PFSK-1 (cell line): ENCODE results near the gene VAV3.

ENCODE experiments used
- FOXP2 ChIP-seq: optimal IDR thresholded peaks from 2 replicates; pipeline ENCODE3; 2011; ENCODE audit warnings: borderline replicate concordance, control low read depth, inconsistent platforms; ENCODE audit not compliant: insufficient read depth; ENCODE audit errors: extremely low read length, extremely low read depth
- POLR2AphosphoS5 ChIP-seq: IDR thresholded peaks from 2 replicates; pipeline ENCODE4 v1.6.1; 2012; ENCODE audit warnings: low read depth, mild to moderate bottlenecking, control low read depth, low read length, moderate library complexity
- SIN3A ChIP-seq: IDR thresholded peaks from 2 replicates; pipeline ENCODE4 v1.6.1; 2012; ENCODE audit warnings: mild to moderate bottlenecking, low read length, moderate library complexity, borderline replicate concordance; ENCODE audit not compliant: insufficient read depth
- TAF1 ChIP-seq: IDR thresholded peaks from 2 replicates; pipeline ENCODE4 v1.6.1; 2012; ENCODE audit warnings: low read length, control low read depth, borderline replicate concordance; ENCODE audit not compliant: insufficient read depth
- TF ChIP-seq, protein P1 (sequence below), 2 experiments: IDR thresholded peaks; 2 replicates each; pipeline versions ENCODE4 v1.6.1 to v1.8.0; 2011 to 2012; ENCODE audit warnings: low read depth in 2 of 2, low read length in 2 of 2, control low read depth in 1 of 2, inconsistent platforms in 1 of 2, mild to moderate bottlenecking in 1 of 2, moderate library complexity in 1 of 2; ENCODE audit not compliant: insufficient read depth in 1 of 2

VAV3 gene

DNA sequence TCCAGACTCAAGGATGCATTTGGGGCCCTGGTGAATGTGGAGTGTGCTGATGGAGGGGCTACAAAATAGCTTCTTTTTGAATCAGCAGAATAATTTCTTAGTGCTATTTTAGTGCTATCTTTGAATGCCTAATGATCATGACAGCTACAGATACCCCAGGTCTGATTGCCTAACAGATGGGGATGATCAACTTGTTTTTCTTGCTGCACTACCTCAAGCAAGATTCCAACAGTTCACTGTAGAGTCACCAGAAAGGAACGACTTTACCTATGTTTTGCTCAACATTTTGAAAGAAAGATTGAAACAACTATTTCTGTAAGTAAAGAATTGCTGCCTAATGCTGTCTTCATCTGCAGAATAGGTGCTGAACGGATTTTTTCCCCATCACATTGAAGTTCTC lies 42.6 kb upstream of the VAV3 start:
- TF ChIP-seq SIN3A (no peak), TAF1 (no peak), FOXP2 (no peak), POLR2AphosphoS5 (no peak)
- TF ChIP-seq, protein P1, sequence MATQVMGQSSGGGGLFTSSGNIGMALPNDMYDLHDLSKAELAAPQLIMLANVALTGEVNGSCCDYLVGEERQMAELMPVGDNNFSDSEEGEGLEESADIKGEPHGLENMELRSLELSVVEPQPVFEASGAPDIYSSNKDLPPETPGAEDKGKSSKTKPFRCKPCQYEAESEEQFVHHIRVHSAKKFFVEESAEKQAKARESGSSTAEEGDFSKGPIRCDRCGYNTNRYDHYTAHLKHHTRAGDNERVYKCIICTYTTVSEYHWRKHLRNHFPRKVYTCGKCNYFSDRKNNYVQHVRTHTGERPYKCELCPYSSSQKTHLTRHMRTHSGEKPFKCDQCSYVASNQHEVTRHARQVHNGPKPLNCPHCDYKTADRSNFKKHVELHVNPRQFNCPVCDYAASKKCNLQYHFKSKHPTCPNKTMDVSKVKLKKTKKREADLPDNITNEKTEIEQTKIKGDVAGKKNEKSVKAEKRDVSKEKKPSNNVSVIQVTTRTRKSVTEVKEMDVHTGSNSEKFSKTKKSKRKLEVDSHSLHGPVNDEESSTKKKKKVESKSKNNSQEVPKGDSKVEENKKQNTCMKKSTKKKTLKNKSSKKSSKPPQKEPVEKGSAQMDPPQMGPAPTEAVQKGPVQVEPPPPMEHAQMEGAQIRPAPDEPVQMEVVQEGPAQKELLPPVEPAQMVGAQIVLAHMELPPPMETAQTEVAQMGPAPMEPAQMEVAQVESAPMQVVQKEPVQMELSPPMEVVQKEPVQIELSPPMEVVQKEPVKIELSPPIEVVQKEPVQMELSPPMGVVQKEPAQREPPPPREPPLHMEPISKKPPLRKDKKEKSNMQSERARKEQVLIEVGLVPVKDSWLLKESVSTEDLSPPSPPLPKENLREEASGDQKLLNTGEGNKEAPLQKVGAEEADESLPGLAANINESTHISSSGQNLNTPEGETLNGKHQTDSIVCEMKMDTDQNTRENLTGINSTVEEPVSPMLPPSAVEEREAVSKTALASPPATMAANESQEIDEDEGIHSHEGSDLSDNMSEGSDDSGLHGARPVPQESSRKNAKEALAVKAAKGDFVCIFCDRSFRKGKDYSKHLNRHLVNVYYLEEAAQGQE (IDR thresholded peaks at IDR 0.05; ENCODE audit: insufficient read depth in 1 of 2, low read depth in 2 of 2, low read length in 2 of 2) = no peak

DNA sequence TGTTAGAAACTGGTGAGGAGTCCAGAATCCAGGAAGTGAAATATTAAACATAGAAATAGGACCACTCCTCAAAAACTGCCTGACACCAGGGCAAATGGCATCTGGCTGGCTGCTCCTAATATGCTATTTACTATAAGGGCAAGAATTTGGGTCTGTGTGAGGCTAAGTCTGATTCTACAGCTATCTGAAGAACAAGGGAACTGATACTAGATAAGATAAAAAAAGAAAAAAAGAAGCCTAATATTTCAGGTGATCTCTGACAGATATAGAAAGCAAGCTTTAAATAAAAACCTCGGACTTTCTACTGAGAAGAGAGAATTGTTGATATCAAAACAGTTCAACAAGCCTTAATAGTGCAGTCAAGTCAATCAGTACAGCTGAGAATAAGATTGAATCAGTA lies 42.1 kb upstream of the VAV3 start:
- TF ChIP-seq, protein P1 (IDR thresholded peaks at IDR 0.05; ENCODE audit: insufficient read depth in 1 of 2, low read depth in 2 of 2, low read length in 2 of 2) = no peak
- TF ChIP-seq FOXP2 = no peak

DNA sequence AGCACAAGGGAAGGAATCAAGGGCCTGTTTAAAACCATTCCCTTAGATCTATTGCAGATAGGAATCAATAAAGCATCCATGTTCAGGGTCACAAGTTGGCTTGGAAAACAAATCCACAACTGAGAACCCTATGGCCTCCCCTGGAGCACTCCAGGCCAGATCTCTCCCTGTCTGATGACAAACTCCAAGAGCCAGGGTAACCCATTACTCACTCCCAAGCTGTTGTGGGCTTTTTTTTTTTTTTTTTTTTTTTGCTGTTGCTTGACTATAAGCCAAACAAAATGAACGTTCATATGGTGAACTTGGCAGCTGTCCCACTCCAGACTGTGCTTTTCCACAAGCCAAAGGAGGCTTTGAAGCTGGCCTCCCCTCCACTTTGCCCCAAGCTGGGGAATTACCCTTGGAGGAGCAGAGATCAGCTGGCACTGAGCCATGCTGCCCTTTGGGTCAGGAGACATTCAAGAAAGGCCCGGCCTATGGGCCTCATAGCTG lies 35.7 kb upstream of the VAV3 start:
- TF ChIP-seq TAF1 (no peak; the same call in 1 of the 2 replicates), POLR2AphosphoS5 (peak; percentile 52; the same call in 1 of the 2 replicates), SIN3A (no peak)
- TF ChIP-seq, protein P1 (IDR thresholded peaks at IDR 0.05; ENCODE audit: insufficient read depth in 1 of 2, low read depth in 2 of 2, low read length in 2 of 2) = peak in 1 of 2 experiments; percentile 63; a peak in 1 of 4 replicates

DNA sequence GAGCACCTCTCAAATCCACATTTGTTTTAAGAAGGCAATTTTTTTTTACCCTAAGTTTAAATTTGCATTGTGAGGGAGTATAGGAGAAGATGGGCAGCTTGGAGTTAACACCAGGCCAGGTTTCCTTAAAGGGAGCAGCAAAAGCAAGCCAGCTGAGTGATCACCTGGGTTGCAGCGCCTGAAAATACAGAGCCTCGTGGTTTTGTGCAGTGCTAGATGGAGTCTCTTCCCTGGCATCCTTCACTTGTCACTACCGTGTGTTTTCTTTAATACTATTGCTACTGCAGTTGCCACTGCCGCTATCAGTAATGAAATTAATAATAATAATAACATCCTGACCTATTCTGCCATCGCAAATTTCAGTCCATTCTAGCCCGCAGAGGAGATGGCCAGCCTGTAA lies 35.2 kb upstream of the VAV3 start:
- no peak for TF ChIP-seq TAF1
- TF ChIP-seq, protein P1 (IDR thresholded peaks at IDR 0.05; ENCODE audit: insufficient read depth in 1 of 2, low read depth in 2 of 2, low read length in 2 of 2) = no peak
- TF ChIP-seq POLR2AphosphoS5 = no peak
- TF ChIP-seq SIN3A = no peak

DNA sequence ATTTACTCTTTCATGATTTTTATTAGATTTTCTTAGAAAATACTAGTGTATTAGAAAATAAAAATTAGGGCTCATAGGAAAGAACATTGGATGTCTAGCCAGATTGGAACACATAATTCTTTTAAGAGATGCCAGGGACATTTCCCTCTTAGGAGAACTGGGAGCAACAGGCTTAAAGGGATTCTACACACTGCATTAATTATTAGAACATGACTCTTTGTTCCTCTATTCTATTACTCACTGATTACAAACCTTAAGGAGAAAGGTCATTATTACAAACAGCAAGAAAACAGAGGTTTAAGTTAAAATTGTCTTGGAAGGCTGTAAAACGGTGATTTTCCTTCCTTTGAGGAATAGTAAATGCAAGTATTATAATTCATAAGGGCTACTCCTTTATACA lies 32.9 kb upstream of the VAV3 start:
- no peak for TF ChIP-seq TAF1
- TF ChIP-seq, protein P1 (IDR thresholded peaks at IDR 0.05; ENCODE audit: insufficient read depth in 1 of 2, low read depth in 2 of 2, low read length in 2 of 2) = no peak
- TF ChIP-seq SIN3A = no peak
- TF ChIP-seq POLR2AphosphoS5 = no peak
- no peak for TF ChIP-seq FOXP2
